Measurements from ENCODE around the gene TMEM94. TPM values are rescaled to one million over a fixed set of nuclear protein-coding genes. Genes with fewer than 3 reads are reported as not detected.

Gene TMEM94
- total RNA-seq, 1 experiment from 2014 or later = 129 TPM

DNA sequence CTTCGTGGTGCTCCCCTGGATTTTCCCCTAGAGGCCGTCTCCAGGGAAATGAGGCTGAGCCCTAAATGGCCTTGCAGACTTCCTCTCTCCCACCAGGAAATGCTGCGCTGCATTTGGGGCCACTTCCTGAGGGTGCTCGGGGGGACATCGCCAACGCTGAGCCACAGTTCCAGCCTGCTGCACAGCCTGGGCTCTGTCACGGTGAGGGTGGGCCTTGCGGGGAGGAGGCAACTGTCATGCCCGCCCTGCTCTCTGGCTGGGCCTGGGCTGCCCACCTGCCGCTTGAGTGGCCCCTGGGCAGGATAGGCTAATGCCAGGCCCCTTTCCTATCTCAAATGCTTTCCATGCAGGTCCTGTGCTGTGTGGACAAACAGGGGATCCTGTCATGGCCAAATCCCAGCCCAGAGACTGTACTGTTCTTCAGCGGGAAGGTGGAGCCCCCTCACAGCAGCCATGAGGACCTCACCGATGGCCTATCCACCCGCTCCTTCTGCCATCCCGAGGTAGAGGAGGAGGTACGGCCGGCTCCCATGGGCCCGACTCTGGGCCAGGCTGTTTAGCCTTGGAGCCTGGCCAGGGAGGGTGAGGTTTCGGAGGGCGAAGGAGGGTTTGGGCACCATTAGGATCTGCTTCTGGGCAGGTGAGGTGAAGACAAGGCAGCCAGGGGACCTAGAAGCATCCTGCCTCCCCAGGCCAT, 34.7 kb downstream of the TMEM94 start:
- TF ChIP-seq SIN3A (IDR thresholded peaks at IDR 0.05; ENCODE audit: borderline replicate concordance, insufficient read depth, low read depth, low read length) (no peak), POLR2AphosphoS5 (IDR thresholded peaks at IDR 0.05; ENCODE audit: low read depth, low read length) (no peak), TCF7L2 (IDR thresholded peaks at IDR 0.05; ENCODE audit: low read depth, low read length) (no peak)
- TF ChIP-seq, protein P1, sequence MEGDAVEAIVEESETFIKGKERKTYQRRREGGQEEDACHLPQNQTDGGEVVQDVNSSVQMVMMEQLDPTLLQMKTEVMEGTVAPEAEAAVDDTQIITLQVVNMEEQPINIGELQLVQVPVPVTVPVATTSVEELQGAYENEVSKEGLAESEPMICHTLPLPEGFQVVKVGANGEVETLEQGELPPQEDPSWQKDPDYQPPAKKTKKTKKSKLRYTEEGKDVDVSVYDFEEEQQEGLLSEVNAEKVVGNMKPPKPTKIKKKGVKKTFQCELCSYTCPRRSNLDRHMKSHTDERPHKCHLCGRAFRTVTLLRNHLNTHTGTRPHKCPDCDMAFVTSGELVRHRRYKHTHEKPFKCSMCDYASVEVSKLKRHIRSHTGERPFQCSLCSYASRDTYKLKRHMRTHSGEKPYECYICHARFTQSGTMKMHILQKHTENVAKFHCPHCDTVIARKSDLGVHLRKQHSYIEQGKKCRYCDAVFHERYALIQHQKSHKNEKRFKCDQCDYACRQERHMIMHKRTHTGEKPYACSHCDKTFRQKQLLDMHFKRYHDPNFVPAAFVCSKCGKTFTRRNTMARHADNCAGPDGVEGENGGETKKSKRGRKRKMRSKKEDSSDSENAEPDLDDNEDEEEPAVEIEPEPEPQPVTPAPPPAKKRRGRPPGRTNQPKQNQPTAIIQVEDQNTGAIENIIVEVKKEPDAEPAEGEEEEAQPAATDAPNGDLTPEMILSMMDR (IDR thresholded peaks at IDR 0.05) = no peak
- TF ChIP-seq, protein P2, sequence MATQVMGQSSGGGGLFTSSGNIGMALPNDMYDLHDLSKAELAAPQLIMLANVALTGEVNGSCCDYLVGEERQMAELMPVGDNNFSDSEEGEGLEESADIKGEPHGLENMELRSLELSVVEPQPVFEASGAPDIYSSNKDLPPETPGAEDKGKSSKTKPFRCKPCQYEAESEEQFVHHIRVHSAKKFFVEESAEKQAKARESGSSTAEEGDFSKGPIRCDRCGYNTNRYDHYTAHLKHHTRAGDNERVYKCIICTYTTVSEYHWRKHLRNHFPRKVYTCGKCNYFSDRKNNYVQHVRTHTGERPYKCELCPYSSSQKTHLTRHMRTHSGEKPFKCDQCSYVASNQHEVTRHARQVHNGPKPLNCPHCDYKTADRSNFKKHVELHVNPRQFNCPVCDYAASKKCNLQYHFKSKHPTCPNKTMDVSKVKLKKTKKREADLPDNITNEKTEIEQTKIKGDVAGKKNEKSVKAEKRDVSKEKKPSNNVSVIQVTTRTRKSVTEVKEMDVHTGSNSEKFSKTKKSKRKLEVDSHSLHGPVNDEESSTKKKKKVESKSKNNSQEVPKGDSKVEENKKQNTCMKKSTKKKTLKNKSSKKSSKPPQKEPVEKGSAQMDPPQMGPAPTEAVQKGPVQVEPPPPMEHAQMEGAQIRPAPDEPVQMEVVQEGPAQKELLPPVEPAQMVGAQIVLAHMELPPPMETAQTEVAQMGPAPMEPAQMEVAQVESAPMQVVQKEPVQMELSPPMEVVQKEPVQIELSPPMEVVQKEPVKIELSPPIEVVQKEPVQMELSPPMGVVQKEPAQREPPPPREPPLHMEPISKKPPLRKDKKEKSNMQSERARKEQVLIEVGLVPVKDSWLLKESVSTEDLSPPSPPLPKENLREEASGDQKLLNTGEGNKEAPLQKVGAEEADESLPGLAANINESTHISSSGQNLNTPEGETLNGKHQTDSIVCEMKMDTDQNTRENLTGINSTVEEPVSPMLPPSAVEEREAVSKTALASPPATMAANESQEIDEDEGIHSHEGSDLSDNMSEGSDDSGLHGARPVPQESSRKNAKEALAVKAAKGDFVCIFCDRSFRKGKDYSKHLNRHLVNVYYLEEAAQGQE (IDR thresholded peaks at IDR 0.05; ENCODE audit: insufficient read depth in 1 of 2, low read depth in 2 of 2, low read length in 1 of 2) = no peak
- intact Hi-C loops (cut with micrococcal nuclease; ENCODE audit: unreplicated experiment) (no loop called here), in situ Hi-C loops (cut with HindIII; ENCODE audit: low pct_unique_long_range_greater_than_20kb, low sequenced_read_pairs) (no loop called here)
- no peak for ATAC-seq
- Histone ChIP-seq H3K9me3 (ENCODE audit: control insufficient read depth, insufficient read depth, low read depth, low read length) (no peaks in the 10 kb centered on the region), H3K27me3 (ENCODE audit: control insufficient read depth, insufficient read depth, low read length) (no peaks in the 10 kb centered on the region), H3K4me1 (ENCODE audit: control insufficient read depth, insufficient read depth, low read length) (no peaks in the 10 kb centered on the region), H3K36me3 (ENCODE audit: control insufficient read depth, insufficient read depth, low read length) (no peaks in the 10 kb centered on the region), H3K4me3 (ENCODE audit: low read depth in 2 of 2, low read length in 2 of 2) (no peak overlapping the region), H3K27ac (ENCODE audit: low read length) (no peak overlapping the region)
- BruUV-seq (replicated peaks) = no TSS peak
- ChIA-PET POLR2A (no interaction called here), CTCF (no interaction called here)
- no peak for DNase-seq (ENCODE audit: low read depth, low spot score)

DNA sequence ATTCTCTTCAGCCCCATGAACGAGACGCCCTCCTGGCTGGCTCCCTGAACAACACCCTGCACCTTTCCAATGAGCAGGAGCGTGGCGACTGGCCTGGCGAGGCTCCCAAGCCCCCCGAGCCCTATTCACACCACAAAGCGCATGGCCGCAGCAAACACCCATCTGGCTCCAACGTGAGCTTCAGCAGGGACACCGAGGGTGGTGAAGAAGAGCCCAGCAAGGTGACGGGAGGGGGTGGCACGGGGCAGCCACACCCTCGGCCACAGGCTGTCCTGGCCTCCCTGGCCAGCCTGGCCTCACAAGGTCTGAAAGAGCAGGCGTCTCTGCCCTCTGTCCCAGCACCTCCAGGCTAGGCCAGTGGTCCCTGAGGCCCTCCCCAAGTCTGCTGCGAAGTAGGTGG, 35.2 kb downstream of the TMEM94 start:
- H3K36me3 ChIP-seq (ENCODE audit: control insufficient read depth, insufficient read depth, low read length) = no peaks in the 10 kb centered on the region
- no peak overlapping the region for H3K4me3 ChIP-seq (ENCODE audit: low read depth in 2 of 2, low read length in 2 of 2)
- no peaks in the 10 kb centered on the region for H3K4me1 ChIP-seq (ENCODE audit: control insufficient read depth, insufficient read depth, low read length)
- intact Hi-C loops (cut with micrococcal nuclease; ENCODE audit: unreplicated experiment) (no loop called here), in situ Hi-C loops (cut with HindIII; ENCODE audit: low pct_unique_long_range_greater_than_20kb, low sequenced_read_pairs) (no loop called here)
- ATAC-seq = no peak
- ChIA-PET CTCF (no interaction called here), POLR2A (no interaction called here)
- BruUV-seq (replicated peaks) = no TSS peak
- no peak for TF ChIP-seq POLR2AphosphoS5 (IDR thresholded peaks at IDR 0.05; ENCODE audit: low read depth, low read length)
- TF ChIP-seq, protein P1 (IDR thresholded peaks at IDR 0.05) = no peak
- TF ChIP-seq SIN3A (IDR thresholded peaks at IDR 0.05; ENCODE audit: borderline replicate concordance, insufficient read depth, low read depth, low read length) = no peak
- no peak for TF ChIP-seq TCF7L2 (IDR thresholded peaks at IDR 0.05; ENCODE audit: low read depth, low read length)
- TF ChIP-seq, protein P2 (IDR thresholded peaks at IDR 0.05; ENCODE audit: insufficient read depth in 1 of 2, low read depth in 2 of 2, low read length in 1 of 2) = no peak
- no peaks in the 10 kb centered on the region for H3K27me3 ChIP-seq (ENCODE audit: control insufficient read depth, insufficient read depth, low read length)
- DNase-seq (ENCODE audit: low read depth, low spot score) = no peak
- H3K9me3 ChIP-seq (ENCODE audit: control insufficient read depth, insufficient read depth, low read depth, low read length) = no peaks in the 10 kb centered on the region
- no peak overlapping the region for H3K27ac ChIP-seq (ENCODE audit: low read length)
